GM12878 (cell line): Measurements from ENCODE around the gene FGFBP3. TPM values are rescaled to one million over a fixed set of nuclear protein-coding genes. Genes with fewer than 3 reads are reported as not detected.

Source experiments
- ASH2L ChIP-seq: fragments of 300-600, 200-600 bp; sonication (generic); IDR thresholded peaks from 2 replicates; pipeline ENCODE4 v1.6.1; 2017; ENCODE audit warnings: low read depth, mild to moderate bottlenecking, borderline replicate concordance
- CTCF ChIP-seq, 3 experiments: IDR thresholded peaks in 2 of 3; conservative IDR thresholded peaks in 1 of 3; 2 replicates each; pipeline ENCODE4 v1.5.1; 2011; ENCODE audit warnings: low read depth in 3 of 3, low read length in 3 of 3, mild to moderate bottlenecking in 3 of 3, control low read depth in 2 of 3, moderate library complexity in 2 of 3, inconsistent platforms in 1 of 3, mixed read lengths in 1 of 3; ENCODE audit not compliant: control insufficient read depth in 2 of 3, insufficient read depth in 1 of 3; ENCODE audit errors: extremely low read depth in 1 of 3
- DPF2 ChIP-seq: fragments of 450-650 bp; IDR thresholded peaks from 2 replicates; pipeline ENCODE4 v1.6.1; 2017; ENCODE audit warnings: mild to moderate bottlenecking
- EGR1 ChIP-seq, 2 experiments: IDR thresholded peaks; 1 replicate in 1 of 2; 2 replicates in 1 of 2; pipeline ENCODE4 v1.6.1; 2011 to 2012; ENCODE audit warnings: low read depth in 2 of 2, low read length in 2 of 2, borderline replicate concordance in 1 of 2, mild to moderate bottlenecking in 1 of 2, moderate library complexity in 1 of 2
- GATAD2B ChIP-seq: fragments of 450-650 bp; conservative IDR thresholded peaks from 2 replicates; pipeline ENCODE4 v1.6.1; 2017; ENCODE audit warnings: low read depth, mild to moderate bottlenecking, moderate library complexity
- IRF5 ChIP-seq: fragments of 450-650 bp; IDR thresholded peaks from 2 replicates; pipeline ENCODE4 v1.6.1; 2017; ENCODE audit warnings: borderline replicate concordance
- NFXL1 ChIP-seq: fragments of 450-650 bp; IDR thresholded peaks from 2 replicates; pipeline ENCODE4 v1.6.1; 2017; ENCODE audit warnings: antibody characterized with exemption, mild to moderate bottlenecking, borderline replicate concordance
- PAX5 ChIP-seq: IDR thresholded peaks from 2 replicates; pipeline ENCODE4 v1.6.1; 2011; ENCODE audit warnings: low read depth, low read length, borderline replicate concordance
- RAD21 ChIP-seq: IDR thresholded peaks from 2 replicates; pipeline ENCODE4 v1.6.1; 2011; ENCODE audit warnings: mild to moderate bottlenecking, low read depth, low read length, moderate library complexity; ENCODE audit not compliant: insufficient read depth
- RB1 ChIP-seq: fragments of 450-650 bp; formaldehyde crosslinking; IDR thresholded peaks from 2 replicates; pipeline ENCODE4 v1.6.1; 2017; ENCODE audit warnings: mild to moderate bottlenecking, borderline replicate concordance
- RUNX3 ChIP-seq: IDR thresholded peaks from 2 replicates; pipeline ENCODE4 v1.6.1; 2012; ENCODE audit warnings: low read length, inconsistent platforms
- TAF1 ChIP-seq: IDR thresholded peaks from 2 replicates; pipeline ENCODE4 v1.6.1; 2011; ENCODE audit warnings: mild to moderate bottlenecking, low read depth, low read length, borderline replicate concordance
- YY1 ChIP-seq: IDR thresholded peaks from 2 replicates; pipeline ENCODE4 v1.6.1; 2011; ENCODE audit warnings: low read depth, mild to moderate bottlenecking, low read length
- polyA plus RNA-seq, 11 experiments: library from polyadenylated mRNA; depleted of rRNA in 4 of 11; unstranded in 6 of 11; stranded (reverse) in 5 of 11; fragments of >200 nt; fragmentation: Nextera tagmentation in 4 of 11; fragmentation: Illumina TruSeq in 1 of 11; extraction: Ambion mirVana in 4 of 11; extraction: Trizol in 1 of 11; gene quantifications; 1 replicate in 1 of 11; 2 replicates in 10 of 11; pipeline versions ENCODE4 v1.2.1 to v1.2.3, GENCODE V29; 2011 to 2016; ENCODE audit warnings: inconsistent platforms in 2 of 11, missing spikeins in 2 of 11, low read depth in 1 of 11
- total RNA-seq, 4 experiments: library from RNA; depleted of rRNA in 3 of 4; stranded (reverse); fragments of >200 nt in 3 of 4; fragmentation: Illumina TruSeq in 1 of 4; extraction: Trizol in 1 of 4; gene quantifications; 2 replicates each; pipeline versions ENCODE4 v1.2.1 to v1.2.3, GENCODE V29; 2013 to 2021
- TF ChIP-seq, protein P1 (sequence below): IDR thresholded peaks from 2 replicates; pipeline ENCODE4 v1.6.1; 2012; ENCODE audit warnings: low read depth, low read length, improper control_type of control experiment

Gene FGFBP3
- total and polyA plus RNA-seq, 10 of the 15 experiments (the other 5 are each of a cell fraction or from before 2014, with no cell fraction given) = 0.08 to 1.0 (median 0.23) TPM

DNA sequence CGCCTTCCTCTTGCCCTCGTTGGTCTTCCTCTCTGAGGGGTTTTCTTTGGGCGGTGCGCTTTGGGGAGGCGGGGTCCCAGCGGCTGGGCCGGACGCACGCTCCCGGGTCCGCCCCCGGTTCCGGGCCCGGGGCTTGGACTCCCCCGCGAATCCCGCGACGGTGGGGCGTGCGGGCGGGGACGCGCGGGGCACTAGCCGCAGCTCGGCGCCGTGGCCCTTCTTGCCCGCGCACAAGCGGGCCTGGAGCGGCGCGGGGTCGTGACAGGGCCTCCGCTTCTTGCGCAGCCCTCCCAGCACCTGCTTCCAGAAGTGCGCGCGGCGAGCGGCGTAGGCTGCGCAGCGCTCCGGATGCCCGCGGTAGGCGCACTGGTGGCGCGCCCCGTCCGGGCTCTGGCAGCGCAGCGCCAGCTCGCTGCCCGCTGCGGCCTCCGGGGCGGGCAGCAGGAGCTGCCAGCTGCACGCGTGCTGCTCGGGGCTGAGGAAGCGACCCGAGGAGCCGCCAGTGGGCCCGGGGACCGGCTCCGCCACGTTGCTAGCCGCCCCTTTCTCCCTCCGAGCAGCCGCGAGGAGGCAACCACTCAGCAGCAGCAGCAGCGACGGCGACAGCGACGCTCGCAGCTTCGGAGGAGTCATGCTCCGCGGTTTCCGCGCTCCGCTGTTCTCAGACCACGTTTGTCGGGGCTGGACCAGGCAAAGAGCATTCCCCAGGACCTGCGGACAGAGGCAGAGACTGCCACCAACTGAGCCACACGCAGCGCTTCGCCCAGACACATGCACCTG, 759 bp downstream of the FGFBP3 start (continued):
- TF ChIP-seq TAF1 = peak; percentile 45; the same call in 1 of the 2 replicates
- TF ChIP-seq YY1 = peak; percentile 52; the same call in 1 of the 2 replicates
- peak; percentile 37 to 47; a peak in 2 of 3 replicates for TF ChIP-seq EGR1 (IDR thresholded peaks at IDR 0.05; ENCODE audit: borderline replicate concordance in 1 of 2, low read depth in 2 of 2, low read length in 2 of 2)
- TF ChIP-seq RAD21 = 0 out of 2 replicates have a peak, but pooled peaks have one; percentile 7
- TF ChIP-seq GATAD2B = peak; percentile 96
- TF ChIP-seq PAX5 = peak; percentile 80; the same call in 1 of the 2 replicates
- no peak for TF ChIP-seq IRF5
- TF ChIP-seq DPF2 = peak; percentile 79
- TF ChIP-seq NFXL1 = 0 out of 2 replicates have a peak, but pooled peaks have one; percentile 50
- TF ChIP-seq, protein P1, sequence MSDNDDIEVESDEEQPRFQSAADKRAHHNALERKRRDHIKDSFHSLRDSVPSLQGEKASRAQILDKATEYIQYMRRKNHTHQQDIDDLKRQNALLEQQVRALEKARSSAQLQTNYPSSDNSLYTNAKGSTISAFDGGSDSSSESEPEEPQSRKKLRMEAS = peak; percentile 81
- TF ChIP-seq CTCF (IDR thresholded peaks at IDR 0.05 in 2 of 3, conservative IDR thresholded peaks at IDR 0.05 in 1 of 3; ENCODE audit: control insufficient read depth in 2 of 3, extremely low read depth in 1 of 3, insufficient read depth in 1 of 3, low read depth in 3 of 3, low read length in 3 of 3) = peak; percentile 45 to 62 (median 53)
- TF ChIP-seq RUNX3 = peak; percentile 85
- TF ChIP-seq ASH2L = no peak
- TF ChIP-seq RB1 = 0 out of 2 replicates have a peak, but pooled peaks have one; percentile 50
- TF ChIP-seq, all 136 proteins: peak for 35
